ENCODE data around the gene SLC35F2.
"Not testable (repeated sequence)": the region's sequence is repeated elsewhere in the genome, so short reads cannot be mapped to it uniquely, and the experiment has no call there.

The SLC35F2 gene

DNA sequence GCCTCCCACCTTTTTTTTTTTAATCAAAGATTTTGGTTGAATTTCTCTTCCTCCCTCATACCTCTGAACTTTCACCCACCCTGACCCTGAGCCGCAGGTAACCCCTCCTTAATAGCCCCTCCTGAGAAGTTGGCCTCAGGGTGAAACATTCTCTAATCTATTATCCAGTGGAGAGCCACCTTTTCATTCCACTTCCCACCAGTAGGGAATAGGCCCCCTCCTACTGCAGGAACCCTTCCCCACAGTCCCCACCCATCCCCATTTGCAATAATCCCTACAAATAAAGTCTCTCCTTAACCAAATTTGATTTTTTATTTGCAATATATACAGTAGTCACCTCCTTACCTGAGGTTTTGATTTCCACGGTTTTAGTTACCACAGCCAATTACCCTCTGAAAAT lies 2.1 kb upstream of the SLC35F2 start:
- DNase-seq (ENCODE audit: low read depth), result no peak
- no peak overlapping the region for H3K4me3 ChIP-seq (ENCODE audit: control insufficient read depth, low read depth, low read length)
- TF ChIP-seq, protein P1, sequence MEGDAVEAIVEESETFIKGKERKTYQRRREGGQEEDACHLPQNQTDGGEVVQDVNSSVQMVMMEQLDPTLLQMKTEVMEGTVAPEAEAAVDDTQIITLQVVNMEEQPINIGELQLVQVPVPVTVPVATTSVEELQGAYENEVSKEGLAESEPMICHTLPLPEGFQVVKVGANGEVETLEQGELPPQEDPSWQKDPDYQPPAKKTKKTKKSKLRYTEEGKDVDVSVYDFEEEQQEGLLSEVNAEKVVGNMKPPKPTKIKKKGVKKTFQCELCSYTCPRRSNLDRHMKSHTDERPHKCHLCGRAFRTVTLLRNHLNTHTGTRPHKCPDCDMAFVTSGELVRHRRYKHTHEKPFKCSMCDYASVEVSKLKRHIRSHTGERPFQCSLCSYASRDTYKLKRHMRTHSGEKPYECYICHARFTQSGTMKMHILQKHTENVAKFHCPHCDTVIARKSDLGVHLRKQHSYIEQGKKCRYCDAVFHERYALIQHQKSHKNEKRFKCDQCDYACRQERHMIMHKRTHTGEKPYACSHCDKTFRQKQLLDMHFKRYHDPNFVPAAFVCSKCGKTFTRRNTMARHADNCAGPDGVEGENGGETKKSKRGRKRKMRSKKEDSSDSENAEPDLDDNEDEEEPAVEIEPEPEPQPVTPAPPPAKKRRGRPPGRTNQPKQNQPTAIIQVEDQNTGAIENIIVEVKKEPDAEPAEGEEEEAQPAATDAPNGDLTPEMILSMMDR (conservative IDR thresholded peaks at IDR 0.05; ENCODE audit: control insufficient read depth, insufficient read depth, low read depth, low read length), result no peak

DNA sequence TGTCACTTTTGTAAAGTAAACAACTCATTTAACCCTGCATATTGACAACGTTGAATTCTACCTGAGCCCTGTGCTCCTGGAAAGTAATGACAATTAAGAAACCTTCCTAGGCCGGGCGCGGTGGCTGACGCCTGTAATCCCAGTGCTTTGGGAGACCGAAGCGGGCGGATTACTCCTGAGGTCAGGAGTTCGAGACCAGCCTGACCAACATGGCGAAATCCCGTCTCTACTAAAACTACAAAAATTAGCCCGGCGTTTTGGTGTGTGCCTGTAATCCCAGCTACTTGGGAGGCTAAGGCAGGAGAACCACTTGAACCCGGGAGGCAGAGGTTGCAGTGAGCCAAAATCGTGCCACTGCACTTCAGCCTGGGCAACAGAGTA lies 1.6 kb upstream of the SLC35F2 start:
- H3K4me3 ChIP-seq (ENCODE audit: control insufficient read depth, low read depth, low read length); DNase-seq (ENCODE audit: low read depth): not testable (repeated sequence)

DNA sequence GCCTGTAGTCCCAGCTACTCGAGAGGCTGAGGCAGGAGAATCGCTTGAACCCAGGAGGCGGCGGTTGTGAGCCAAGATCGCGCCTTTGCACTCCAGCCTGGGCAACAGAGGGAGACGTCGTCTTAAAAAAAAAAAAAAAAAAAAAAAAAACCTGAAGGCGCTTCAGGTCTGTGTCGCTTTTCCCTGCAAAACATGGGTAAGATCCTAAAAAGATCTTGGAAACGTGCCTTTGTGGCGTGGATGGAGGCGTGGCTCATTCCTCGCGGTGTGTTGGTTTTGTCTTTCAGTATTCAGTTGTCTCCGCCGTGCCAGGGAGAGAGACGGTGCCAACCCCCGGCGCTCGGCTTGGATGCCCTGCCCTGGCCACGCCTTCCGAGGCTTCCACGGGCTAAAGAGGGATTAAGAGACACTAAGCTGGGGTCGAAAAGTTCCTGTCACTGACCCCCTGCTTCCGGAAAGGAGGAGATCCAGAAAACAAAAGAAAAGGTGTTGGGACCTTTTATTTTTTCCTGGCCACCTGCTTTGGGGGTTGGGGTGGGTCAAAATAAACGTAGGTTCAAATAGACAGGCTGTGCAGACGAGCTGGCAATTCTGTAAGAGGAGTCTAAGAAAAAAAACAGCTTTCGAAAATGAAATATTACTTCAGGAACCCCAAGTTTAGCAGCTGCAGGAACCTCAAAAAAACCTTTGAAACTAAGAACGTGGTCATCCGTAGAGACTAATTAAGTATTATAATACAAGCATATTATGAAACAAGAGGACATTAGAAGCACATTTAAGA lies 1.1 kb upstream of the SLC35F2 start:
- TF ChIP-seq, protein P1 (conservative IDR thresholded peaks at IDR 0.05; ENCODE audit: control insufficient read depth, insufficient read depth, low read depth, low read length), result no peak
- peak; percentile 27 for DNase-seq (ENCODE audit: low read depth)
- H3K4me3 ChIP-seq (ENCODE audit: control insufficient read depth, low read depth, low read length), result peak overlapping the region; percentile 86

DNA sequence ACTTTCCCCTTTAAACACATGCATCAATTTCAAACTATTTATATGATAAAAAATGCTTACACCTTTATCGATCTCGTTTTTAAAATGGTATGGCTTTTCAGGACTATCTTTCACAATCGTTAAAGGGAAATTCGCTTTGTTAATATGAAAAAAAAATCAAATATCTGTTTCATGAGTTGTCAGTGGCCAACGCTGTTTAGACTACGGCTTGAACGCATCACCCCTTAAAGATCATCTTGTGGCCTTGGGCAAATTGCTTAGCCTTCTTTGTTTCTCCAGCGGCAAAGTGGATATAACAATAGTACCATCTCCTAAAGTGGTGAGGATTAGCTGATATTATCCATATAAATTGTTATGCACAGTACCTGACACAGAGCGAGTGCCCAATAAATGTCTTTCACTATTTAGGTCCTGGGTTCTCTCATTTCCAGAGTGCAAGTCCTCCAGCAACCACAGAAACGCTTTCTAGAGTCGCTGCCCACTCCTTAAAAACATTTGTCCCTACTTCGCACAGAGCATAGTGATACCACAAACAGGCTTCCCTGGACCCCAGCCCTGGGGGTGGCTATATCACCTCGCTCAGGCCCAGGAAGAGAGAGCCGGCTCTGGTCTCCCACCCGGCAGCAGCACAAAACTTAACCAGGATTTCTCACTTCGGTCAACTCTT lies 904 bp downstream of the SLC35F2 start:
- TF ChIP-seq, protein P1 (conservative IDR thresholded peaks at IDR 0.05; ENCODE audit: control insufficient read depth, insufficient read depth, low read depth, low read length), result no peak
- peak overlapping the region; percentile 86 for H3K4me3 ChIP-seq (ENCODE audit: control insufficient read depth, low read depth, low read length)
- peak; percentile 33 for DNase-seq (ENCODE audit: low read depth)

DNA sequence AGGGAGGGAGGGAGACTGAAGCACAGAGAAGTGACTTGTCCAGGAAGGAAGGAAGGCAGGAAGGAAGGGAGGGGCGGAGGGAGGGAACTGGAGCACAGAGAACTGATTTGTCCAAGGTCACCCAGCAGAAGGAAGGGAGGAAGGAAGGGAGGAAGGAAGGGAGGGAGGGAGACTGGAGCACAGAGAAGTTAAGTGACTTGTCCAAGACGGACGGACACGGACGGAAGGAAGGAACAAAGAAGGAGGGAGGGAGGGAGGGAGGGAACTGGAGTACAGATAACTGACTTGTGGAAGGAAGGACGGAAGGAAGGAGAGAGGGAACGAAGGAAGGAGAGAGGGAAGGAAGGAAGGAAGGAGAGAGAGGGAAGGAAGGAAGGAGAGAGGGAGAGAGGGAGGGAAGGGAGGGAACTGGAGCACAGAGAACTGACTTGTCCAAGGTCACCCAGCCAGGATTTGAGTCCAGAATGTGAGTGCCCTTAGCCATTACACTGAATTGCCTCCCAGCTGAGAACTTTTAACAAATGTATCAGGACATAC lies 1.5 kb downstream of the SLC35F2 start:
- H3K4me3 ChIP-seq (ENCODE audit: control insufficient read depth, low read depth, low read length), result peak overlapping the region; percentile 86
- peak; percentile 62 for DNase-seq (ENCODE audit: low read depth)
- TF ChIP-seq, protein P1 (conservative IDR thresholded peaks at IDR 0.05; ENCODE audit: control insufficient read depth, insufficient read depth, low read depth, low read length), result no peak

DNA sequence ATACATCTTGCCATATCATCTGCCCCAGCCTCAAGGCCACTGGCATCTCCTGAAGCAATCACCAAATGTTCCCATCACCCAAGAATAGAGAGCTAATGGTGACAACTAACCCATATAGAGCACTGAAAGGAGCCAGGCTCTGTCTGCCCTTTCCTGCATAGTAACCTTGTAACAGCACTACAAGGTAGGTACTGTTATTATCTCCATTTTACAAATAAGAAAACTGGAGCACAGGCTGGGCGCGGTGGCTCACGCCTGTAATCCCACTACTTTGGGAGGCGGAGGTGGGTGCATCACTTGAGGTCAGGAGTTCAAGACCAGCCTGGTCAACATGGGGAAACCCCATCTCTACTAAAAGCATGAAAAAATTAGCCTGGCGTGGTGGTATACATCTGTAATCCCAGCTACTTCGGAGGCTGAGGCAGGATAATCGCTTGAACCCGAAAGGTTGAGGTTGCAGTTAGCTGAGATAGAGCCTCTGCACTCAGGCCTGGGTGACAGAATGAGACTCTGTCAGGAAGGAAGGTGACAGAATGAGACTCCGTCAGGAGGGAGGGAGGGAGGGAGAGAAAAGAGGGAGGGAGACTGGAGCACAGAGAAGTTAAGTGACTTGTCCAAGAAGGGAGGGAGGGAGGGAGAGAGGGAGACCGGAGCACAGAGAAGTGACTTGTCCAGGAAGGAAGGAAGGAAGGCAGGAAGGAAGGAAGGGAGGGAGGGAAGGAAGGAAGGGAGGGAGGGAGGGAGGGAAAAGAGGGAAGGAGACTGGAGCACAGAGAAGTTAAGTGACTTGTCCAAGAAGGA lies 2.2 kb downstream of the SLC35F2 start:
- TF ChIP-seq, protein P1 (conservative IDR thresholded peaks at IDR 0.05; ENCODE audit: control insufficient read depth, insufficient read depth, low read depth, low read length), result no peak
- DNase-seq (ENCODE audit: low read depth), result no peak
- peak overlapping the region; percentile 86 for H3K4me3 ChIP-seq (ENCODE audit: control insufficient read depth, low read depth, low read length)

Data from fibroblast of mammary gland (primary cell).